ENCODE measurements around the gene OR5M3.
A peak's percentile ranks its signal among the peaks of the same experiment; 100 is the strongest.

OR5M3 gene

DNA sequence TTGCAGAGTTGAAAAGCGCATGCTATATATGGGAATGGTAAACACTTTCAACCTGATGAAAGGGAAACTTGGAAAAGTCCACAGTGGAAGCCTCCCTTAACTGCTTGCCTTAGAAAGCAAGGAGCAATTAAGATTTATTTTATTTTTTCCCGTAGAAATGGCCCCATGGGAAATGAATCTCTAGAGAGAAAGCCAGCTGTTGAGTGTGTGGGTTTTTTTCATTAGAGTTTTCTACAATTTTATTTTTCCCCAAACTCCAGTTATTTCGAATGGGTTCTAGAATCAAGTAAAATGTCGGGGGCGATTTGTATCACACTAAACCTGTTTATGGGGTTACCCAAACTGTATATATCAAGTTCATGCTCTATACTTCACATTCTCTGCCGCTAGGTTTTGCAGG lies at the start of gene OR5M3:
Gene OR5M3, minus strand, starts transcription at position 101 of the 400 bp plus-strand sequence. CDS start 2,855 bp downstream, outside the sequence.
- DNase-seq (ENCODE audit: low read depth): no peak

GRCh38 chr11:56522008-56522407 lies 48.9 kb upstream of the OR5M3 start:
- DNase-seq (ENCODE audit: low read depth): no peak

GRCh38 chr11:56513280-56513679 lies 40.1 kb upstream of the OR5M3 start:
- no peak for DNase-seq (ENCODE audit: low read depth)

DNA sequence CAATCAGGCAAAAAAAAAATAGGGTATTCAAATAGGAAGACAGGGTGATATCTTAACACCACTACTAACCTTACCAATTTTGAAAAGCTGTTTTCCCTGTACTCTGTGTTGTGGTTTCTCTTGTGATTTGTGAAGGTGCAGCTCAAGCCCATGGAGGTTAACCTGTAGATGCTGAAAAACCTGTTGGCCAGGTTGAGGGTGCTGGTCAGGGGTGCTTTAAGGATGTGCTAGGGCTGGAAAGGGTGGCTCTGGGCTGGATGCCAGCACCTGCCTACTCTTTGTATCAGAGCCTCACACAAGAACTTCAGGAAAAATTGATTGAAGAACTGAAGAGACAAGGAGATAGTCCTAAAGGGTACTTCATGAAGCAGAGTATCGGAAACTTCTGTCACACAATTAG lies 36.3 kb upstream of the OR5M3 start:
- no peak for DNase-seq (ENCODE audit: low read depth)

- DNase-seq (ENCODE audit: low read depth): no peak
These were observed 23.9 kb upstream of the OR5M3 start for GRCh38 chr11:56497010-56497409.

- DNase-seq (ENCODE audit: low read depth): no peak
These were observed 22.0 kb upstream of the OR5M3 start for GRCh38 chr11:56495117-56495516.

GRCh38 chr11:56491270-56491669 lies 18.1 kb upstream of the OR5M3 start, which contains the start of gene OR5M8:
OR5M8 (minus strand) TSS chr11:56491370; CDS start chr11:56491370, 0 bp downstream.
- no peak for DNase-seq (ENCODE audit: low read depth)

GRCh38 chr11:56486801-56487200 lies 13.6 kb upstream of the OR5M3 start:
- peak; percentile 18 for DNase-seq (ENCODE audit: low read depth)

DNA sequence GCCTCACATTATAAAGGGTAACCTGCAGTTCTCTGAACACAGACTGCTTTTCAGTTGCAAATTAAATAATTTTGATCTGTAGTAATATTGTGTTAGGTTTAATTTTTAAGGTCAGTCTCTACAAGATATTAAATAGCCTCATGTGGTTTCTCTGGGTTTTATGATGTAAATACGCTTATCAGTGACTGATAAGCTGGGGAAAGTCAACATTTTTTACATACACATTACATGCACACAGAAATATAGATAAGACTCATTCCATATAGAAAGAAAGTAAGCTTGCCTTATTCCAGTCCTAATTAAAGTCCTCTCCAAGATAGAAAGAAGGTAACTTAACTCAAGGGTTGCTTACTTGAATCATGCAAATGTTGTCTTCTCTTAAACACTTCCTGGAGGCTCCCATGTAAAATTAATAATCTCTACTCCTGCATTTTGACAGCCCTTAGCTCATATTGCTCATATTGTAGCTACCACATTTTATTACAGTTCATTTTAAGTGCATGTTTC lies 1.6 kb upstream of the OR5M3 start:
- DNase-seq (ENCODE audit: low read depth): no peak

DNA sequence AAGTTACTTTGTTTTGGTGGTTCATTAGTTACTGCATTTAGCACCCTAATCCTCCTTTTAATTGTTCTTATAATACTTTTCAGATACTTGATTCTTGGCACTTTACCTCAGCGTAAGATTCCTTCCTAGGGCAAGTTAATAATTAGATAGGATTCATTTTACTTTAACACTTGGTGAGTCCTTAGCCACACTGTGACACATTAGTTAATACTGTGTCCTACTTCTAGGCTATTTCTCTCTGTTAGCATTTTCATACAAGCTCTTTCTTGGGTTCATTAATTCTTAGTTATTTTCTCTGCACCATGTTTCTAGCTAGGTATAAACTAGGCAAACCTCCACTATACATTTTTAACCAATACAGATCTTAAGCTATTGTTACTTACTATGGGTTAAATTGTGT lies 16.1 kb downstream of the OR5M3 start:
- no peak for DNase-seq (ENCODE audit: low read depth)

- DNase-seq (ENCODE audit: low read depth): no peak
These were observed 19.6 kb downstream of the OR5M3 start for GRCh38 chr11:56453521-56453920.
